IMR-90 (cell line): ENCODE results near the gene ING5. TPM values are rescaled to one million over a fixed set of nuclear protein-coding genes. Genes with fewer than 3 reads are reported as not detected.

ENCODE experiments used
- ATAC-seq: fragments of 200-7000 bp; cut with Tn5 transposase; 2 replicates; pipeline ENCODE4 v1.9.1; 2020; ENCODE audit warnings: low read depth, mild to moderate bottlenecking, moderate library complexity
- BruUV-seq: library from RNA; stranded (reverse); fragments of 400-500 nt; replicated peaks from 2 replicates; lab custom pipeline; 2021; lab: Mats Ljungman, UMichigan
- CTCF ChIA-PET: fragments of 300-600 bp; formaldehyde crosslinking; extraction: SDS; loops from one replicate; lab custom pipeline; 2021; ENCODE audit warnings: antibody characterized with exemption; lab: Yijun Ruan, JAX
- POLR2A ChIA-PET: fragments of 300-600 bp; sonication (Branson Sonifier 250); formaldehyde crosslinking; loops from one replicate; lab custom pipeline; 2022; ENCODE audit warnings: antibody characterized with exemption; ENCODE audit not compliant: unreplicated experiment; lab: Charles Lee
- DNase-seq: peaks from one replicate; pipeline ENCODE4 v3.0.0; 2013
- H2AFZ ChIP-seq: replicated peaks from 2 replicates; pipeline ENCODE3; 2013; ENCODE audit warnings: low read length, mild to moderate bottlenecking; ENCODE audit not compliant: poor library complexity
- H2AK5ac ChIP-seq: 2 replicates; pipeline ENCODE4 v1.6.1; 2013; ENCODE audit warnings: low read depth, low read length, inconsistent platforms
- H2AK9ac ChIP-seq: replicated peaks from 2 replicates; pipeline ENCODE3; 2013; ENCODE audit warnings: mild to moderate bottlenecking, low read depth, low read length, moderate library complexity; ENCODE audit not compliant: poor library complexity
- H2BK120ac ChIP-seq: 2 replicates; pipeline ENCODE4 v1.6.1; 2013; ENCODE audit warnings: low read depth, low read length, inconsistent platforms
- H2BK15ac ChIP-seq: 3 replicates; pipeline ENCODE4 v1.6.1; 2013; ENCODE audit warnings: low read depth, low read length, inconsistent platforms
- H2BK20ac ChIP-seq: 2 replicates; pipeline ENCODE4 v1.6.1; 2013; ENCODE audit warnings: low read depth, mild to moderate bottlenecking, inconsistent platforms, low read length, moderate library complexity
- H2BK5ac ChIP-seq: 2 replicates; pipeline ENCODE4 v1.6.1; 2013; ENCODE audit warnings: mild to moderate bottlenecking, low read depth, low read length, inconsistent platforms; ENCODE audit not compliant: poor library complexity, severe bottlenecking
- H3K14ac ChIP-seq: replicated peaks from 2 replicates; pipeline ENCODE4 v1.6.1; 2013; ENCODE audit warnings: low read depth, low read length, inconsistent platforms
- H3K18ac ChIP-seq: 2 replicates; pipeline ENCODE4 v1.6.1; 2013; ENCODE audit warnings: low read depth, low read length, control low read depth
- H3K23ac ChIP-seq: 2 replicates; pipeline ENCODE4 v1.6.1; 2013; ENCODE audit warnings: low read depth, low read length, inconsistent platforms
- H3K27ac ChIP-seq: 2 replicates; pipeline ENCODE4 v1.5.1; 2013; ENCODE audit warnings: mild to moderate bottlenecking, control low read depth, low read length; ENCODE audit not compliant: insufficient read depth
- H3K27me3 ChIP-seq: 2 replicates; pipeline ENCODE4 v1.6.1; 2013; ENCODE audit warnings: low read length; ENCODE audit not compliant: control insufficient read depth, insufficient read depth
- H3K36me3 ChIP-seq: 2 replicates; pipeline ENCODE4 v1.6.1; 2013; ENCODE audit warnings: low read length, mixed read lengths; ENCODE audit not compliant: control insufficient read depth, insufficient read depth
- H3K4ac ChIP-seq: 2 replicates; pipeline ENCODE4 v1.6.1; 2013; ENCODE audit warnings: low read depth, low read length, inconsistent platforms
- H3K4me1 ChIP-seq: 2 replicates; pipeline ENCODE4 v1.6.1; 2013; ENCODE audit warnings: low read length, mixed read lengths; ENCODE audit not compliant: control insufficient read depth, insufficient read depth
- H3K4me2 ChIP-seq: 2 replicates; pipeline ENCODE4 v1.6.1; 2013; ENCODE audit warnings: low read depth, mild to moderate bottlenecking, control low read depth, low read length, moderate library complexity
- H3K4me3 ChIP-seq: 2 replicates; pipeline ENCODE4 v1.5.1; 2013; ENCODE audit warnings: low read depth, mild to moderate bottlenecking, control low read depth, low read length, moderate library complexity; ENCODE audit not compliant: insufficient read depth
- H3K56ac ChIP-seq: 2 replicates; pipeline ENCODE4 v1.6.1; 2013; ENCODE audit warnings: low read length, inconsistent platforms; ENCODE audit not compliant: insufficient read depth; ENCODE audit errors: extremely low read depth
- H3K79me1 ChIP-seq, 2 experiments: 2 replicates each; pipeline ENCODE4 v1.6.1; 2013; ENCODE audit warnings: low read length in 2 of 2, inconsistent platforms in 1 of 2, low read depth in 1 of 2
- H3K9ac ChIP-seq: 2 replicates; pipeline ENCODE4 v1.6.1; 2013; ENCODE audit warnings: low read depth, low read length, control low read depth
- H3K9me1 ChIP-seq: 2 replicates; pipeline ENCODE4 v1.6.1; 2013; ENCODE audit warnings: low read length, inconsistent platforms; ENCODE audit not compliant: insufficient read depth
- H3K9me3 ChIP-seq: 2 replicates; pipeline ENCODE4 v1.6.1; 2013; ENCODE audit warnings: low read length; ENCODE audit not compliant: control insufficient read depth, insufficient read depth
- H4K20me1 ChIP-seq: 2 replicates; pipeline ENCODE4 v1.6.1; 2013; ENCODE audit warnings: low read length, inconsistent platforms; ENCODE audit not compliant: insufficient read depth
- H4K5ac ChIP-seq: 2 replicates; pipeline ENCODE4 v1.6.1; 2013; ENCODE audit warnings: mild to moderate bottlenecking, low read depth, low read length, control low read depth
- H4K8ac ChIP-seq, 2 experiments: 2 replicates each; pipeline ENCODE4 v1.6.1; 2013; ENCODE audit warnings: low read depth in 2 of 2, low read length in 2 of 2, control low read depth in 1 of 2, inconsistent platforms in 1 of 2
- H4K91ac ChIP-seq: 2 replicates; pipeline ENCODE4 v1.6.1; 2013; ENCODE audit warnings: low read depth, low read length, inconsistent platforms; ENCODE audit not compliant: insufficient read depth
- BHLHE40 ChIP-seq: fragments of 150-350 bp; IDR thresholded peaks from 2 replicates; pipeline ENCODE4 v1.6.1; 2016; ENCODE audit warnings: mild to moderate bottlenecking, low read depth, low read length
- CEBPB ChIP-seq: IDR thresholded peaks from 2 replicates; pipeline ENCODE4 v1.6.1; 2012; ENCODE audit warnings: low read depth, low read length, improper control_type of control experiment
- FOS ChIP-seq: fragments of 150-350 bp; IDR thresholded peaks from 2 replicates; pipeline ENCODE4 v1.6.1; 2016; ENCODE audit warnings: low read depth, low read length
- MAFK ChIP-seq: IDR thresholded peaks from 2 replicates; pipeline ENCODE4 v1.6.1; 2012; ENCODE audit warnings: low read depth, low read length, improper control_type of control experiment
- MAZ ChIP-seq: IDR thresholded peaks from 2 replicates; pipeline ENCODE4 v1.6.1; 2012; ENCODE audit warnings: low read depth, mild to moderate bottlenecking, low read length, improper control_type of control experiment, moderate library complexity, borderline replicate concordance
- MXI1 ChIP-seq: IDR thresholded peaks from 2 replicates; pipeline ENCODE4 v1.6.1; 2012; ENCODE audit warnings: low read depth, mild to moderate bottlenecking, low read length, moderate library complexity, borderline replicate concordance
- NFE2L2 ChIP-seq: fragments of 150-350 bp; IDR thresholded peaks from 2 replicates; pipeline ENCODE4 v1.6.1; 2016; ENCODE audit warnings: low read depth, mild to moderate bottlenecking, low read length
- POLR2A ChIP-seq: IDR thresholded peaks from 2 replicates; pipeline ENCODE4 v1.6.1; 2012; ENCODE audit warnings: mild to moderate bottlenecking, low read depth, low read length
- RAD21 ChIP-seq: IDR thresholded peaks from 2 replicates; pipeline ENCODE4 v1.6.1; 2012; ENCODE audit warnings: low read length, improper control_type of control experiment
- RCOR1 ChIP-seq: IDR thresholded peaks from 2 replicates; pipeline ENCODE4 v1.6.1; 2012; ENCODE audit warnings: mild to moderate bottlenecking, low read length, improper control_type of control experiment; ENCODE audit not compliant: insufficient replicate concordance
- RFX5 ChIP-seq: IDR thresholded peaks from 2 replicates; pipeline ENCODE4 v1.8.0; 2012; ENCODE audit warnings: low read depth, mild to moderate bottlenecking, low read length, moderate library complexity
- SMC3 ChIP-seq: fragments of 150-350 bp; IDR thresholded peaks from 2 replicates; pipeline ENCODE4 v1.6.1; 2016; ENCODE audit warnings: low read depth, mild to moderate bottlenecking, antibody characterized with exemption, low read length, moderate library complexity
- WGBS, 2 experiments: methylation state at CpG; one replicate each; pipeline versions ENCODE4 v1.1.5 to v1.1.7; 2013; ENCODE audit warnings: missing lambda C conversion rate in 2 of 2; ENCODE audit not compliant: insufficient read length in 1 of 2; ENCODE audit errors: extremely low coverage in 2 of 2; 5-methylcytosine and 5-hydroxymethylcytosine counted together
- dilution Hi-C: fragments of 300-500 bp; cut with HindIII; formaldehyde crosslinking; loops from one replicate; pipeline ENCODE4 v1.14.3; 2018; ENCODE audit warnings: low sequenced_read_pairs; ENCODE audit not compliant: unreplicated experiment
- in situ Hi-C: fragments of 300-500 bp; cut with MboI; formaldehyde crosslinking; loops from 3 replicates; pipeline ENCODE4 v1.14.3; 2019; ENCODE audit warnings: low sequenced_read_pairs, inconsistent platforms, mixed read lengths
- intact Hi-C: fragments of 100-400 bp; cut with micrococcal nuclease; formaldehyde crosslinking; loops from 2 replicates; pipeline ENCODE4 v1.10.0; 2022
- polyA plus RNA-seq, 3 experiments: library from polyadenylated mRNA; depleted of rRNA; stranded (reverse); fragments of >200 nt; gene quantifications; 2 replicates each; pipeline ENCODE4 v1.2.3, GENCODE V29; 2012; ENCODE audit warnings: low replicate concordance in 1 of 3
- total RNA-seq: library from RNA; depleted of rRNA; stranded (reverse); fragments of >200 nt; gene quantifications from 2 replicates; pipeline ENCODE4 v1.2.3, GENCODE V29; 2012
- TF ChIP-seq, protein P1 (sequence below): fragments of 150-350 bp; IDR thresholded peaks from 2 replicates; pipeline ENCODE4 v1.6.1; 2017; ENCODE audit warnings: mild to moderate bottlenecking, antibody characterized with exemption, low read length, low read depth
- TF ChIP-seq, protein P2 (sequence below): fragments of 150-350 bp; IDR thresholded peaks from 2 replicates; pipeline ENCODE4 v1.6.1; 2016; ENCODE audit warnings: low read depth, mild to moderate bottlenecking, low read length, moderate library complexity, borderline replicate concordance
- TF ChIP-seq, protein P3 (sequence below): conservative IDR thresholded peaks from 2 replicates; pipeline ENCODE4 v1.5.1; 2012; ENCODE audit warnings: mild to moderate bottlenecking, low read depth, low read length, improper control_type of control experiment

ING5 gene
- total and polyA plus RNA-seq, 2 of the 4 experiments (the other 2 are of a cell fraction): 36.1 to 38.9 TPM

DNA sequence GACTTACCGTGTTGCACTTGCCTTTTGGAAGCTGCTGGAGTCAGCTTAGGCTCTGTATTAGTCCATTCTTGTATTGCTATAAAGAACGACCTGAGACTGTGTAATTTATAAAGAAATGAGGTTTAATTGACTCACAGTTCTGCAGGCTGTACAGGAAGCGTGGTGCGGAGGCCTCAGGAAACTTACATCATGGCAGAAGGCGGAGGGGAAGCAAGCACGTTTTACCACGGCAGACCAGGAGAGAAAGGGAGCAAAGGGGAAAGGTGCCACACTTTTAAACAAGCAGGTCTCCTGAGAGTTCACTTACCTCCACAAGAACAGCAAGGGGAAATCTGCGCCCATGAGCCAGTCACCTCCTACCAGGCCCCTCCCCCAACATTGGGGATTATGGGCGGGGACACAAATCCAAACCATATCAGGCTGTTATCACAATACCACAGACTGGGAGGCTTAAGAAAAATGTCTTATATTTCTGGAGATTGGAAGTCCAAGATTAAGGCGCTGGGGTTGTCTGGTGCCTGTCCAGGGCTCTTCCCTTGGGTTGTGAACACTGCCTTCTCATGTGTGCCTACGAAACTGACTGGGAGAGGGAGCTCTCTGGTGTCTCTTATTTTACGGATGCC, 28.9 kb downstream of the ING5 start:
- CTCF ChIA-PET: no interaction called here
- WGBS, 2 experiments: 90% methylated on average over 2 of the region's 12 CpGs; no CpG with 5 or more reads in 1 of the 2 experiments
- TF ChIP-seq NFE2L2 (no peak), RAD21 (no peak), FOS (no peak), MAFK (no peak), RCOR1 (no peak), BHLHE40 (no peak), MXI1 (no peak), CEBPB (no peak), SMC3 (no peak), MAZ (no peak), POLR2A (no peak), RFX5 (no peak)
- TF ChIP-seq, protein P1, sequence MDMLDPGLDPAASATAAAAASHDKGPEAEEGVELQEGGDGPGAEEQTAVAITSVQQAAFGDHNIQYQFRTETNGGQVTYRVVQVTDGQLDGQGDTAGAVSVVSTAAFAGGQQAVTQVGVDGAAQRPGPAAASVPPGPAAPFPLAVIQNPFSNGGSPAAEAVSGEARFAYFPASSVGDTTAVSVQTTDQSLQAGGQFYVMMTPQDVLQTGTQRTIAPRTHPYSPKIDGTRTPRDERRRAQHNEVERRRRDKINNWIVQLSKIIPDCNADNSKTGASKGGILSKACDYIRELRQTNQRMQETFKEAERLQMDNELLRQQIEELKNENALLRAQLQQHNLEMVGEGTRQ: no peak
- TF ChIP-seq, protein P2, sequence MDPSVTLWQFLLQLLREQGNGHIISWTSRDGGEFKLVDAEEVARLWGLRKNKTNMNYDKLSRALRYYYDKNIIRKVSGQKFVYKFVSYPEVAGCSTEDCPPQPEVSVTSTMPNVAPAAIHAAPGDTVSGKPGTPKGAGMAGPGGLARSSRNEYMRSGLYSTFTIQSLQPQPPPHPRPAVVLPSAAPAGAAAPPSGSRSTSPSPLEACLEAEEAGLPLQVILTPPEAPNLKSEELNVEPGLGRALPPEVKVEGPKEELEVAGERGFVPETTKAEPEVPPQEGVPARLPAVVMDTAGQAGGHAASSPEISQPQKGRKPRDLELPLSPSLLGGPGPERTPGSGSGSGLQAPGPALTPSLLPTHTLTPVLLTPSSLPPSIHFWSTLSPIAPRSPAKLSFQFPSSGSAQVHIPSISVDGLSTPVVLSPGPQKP: no peak
- TF ChIP-seq, protein P3, sequence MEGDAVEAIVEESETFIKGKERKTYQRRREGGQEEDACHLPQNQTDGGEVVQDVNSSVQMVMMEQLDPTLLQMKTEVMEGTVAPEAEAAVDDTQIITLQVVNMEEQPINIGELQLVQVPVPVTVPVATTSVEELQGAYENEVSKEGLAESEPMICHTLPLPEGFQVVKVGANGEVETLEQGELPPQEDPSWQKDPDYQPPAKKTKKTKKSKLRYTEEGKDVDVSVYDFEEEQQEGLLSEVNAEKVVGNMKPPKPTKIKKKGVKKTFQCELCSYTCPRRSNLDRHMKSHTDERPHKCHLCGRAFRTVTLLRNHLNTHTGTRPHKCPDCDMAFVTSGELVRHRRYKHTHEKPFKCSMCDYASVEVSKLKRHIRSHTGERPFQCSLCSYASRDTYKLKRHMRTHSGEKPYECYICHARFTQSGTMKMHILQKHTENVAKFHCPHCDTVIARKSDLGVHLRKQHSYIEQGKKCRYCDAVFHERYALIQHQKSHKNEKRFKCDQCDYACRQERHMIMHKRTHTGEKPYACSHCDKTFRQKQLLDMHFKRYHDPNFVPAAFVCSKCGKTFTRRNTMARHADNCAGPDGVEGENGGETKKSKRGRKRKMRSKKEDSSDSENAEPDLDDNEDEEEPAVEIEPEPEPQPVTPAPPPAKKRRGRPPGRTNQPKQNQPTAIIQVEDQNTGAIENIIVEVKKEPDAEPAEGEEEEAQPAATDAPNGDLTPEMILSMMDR: no peak
- in situ Hi-C loops (no loop called here), intact Hi-C loops (no loop called here), dilution Hi-C loops (no loop called here)
- no peak overlapping the region for H3K14ac ChIP-seq
- H3K27ac ChIP-seq: no peak overlapping the region
- no peaks in the 10 kb centered on the region for H3K9me3 ChIP-seq
- peak overlapping the region; percentile 42 for H2AK9ac ChIP-seq
- no peak overlapping the region for H4K91ac ChIP-seq
- no peak overlapping the region for H3K56ac ChIP-seq
- H3K4me1 ChIP-seq: no peaks in the 10 kb centered on the region
- no peak overlapping the region for H2AK5ac ChIP-seq
- BruUV-seq: no TSS peak
- POLR2A ChIA-PET: no interaction called here
- no peaks in the 10 kb centered on the region for H3K27me3 ChIP-seq
- H3K4me2 ChIP-seq: no peak overlapping the region
- no peaks in the 10 kb centered on the region for H3K36me3 ChIP-seq
- H3K9ac ChIP-seq: no peak overlapping the region
- H4K20me1 ChIP-seq: peaks cover 6% of the 10 kb centered on the region; the same call in 1 of the 2 replicates
- H3K18ac ChIP-seq: no peak overlapping the region
- H4K5ac ChIP-seq: no peak overlapping the region
- no peak for DNase-seq
- no peak overlapping the region for H2BK20ac ChIP-seq
- H2BK15ac ChIP-seq: no peak overlapping the region
- H2AFZ ChIP-seq: peak overlapping the region; percentile 3
- no peak overlapping the region for H4K8ac ChIP-seq
- H3K23ac ChIP-seq: no peak overlapping the region
- H3K9me1 ChIP-seq: no peaks in the 10 kb centered on the region
- H2BK120ac ChIP-seq: no peak overlapping the region
- H3K4me3 ChIP-seq: no peak overlapping the region
- H3K4ac ChIP-seq: no peak overlapping the region
- H2BK5ac ChIP-seq: no peak overlapping the region
- peaks cover 0 to 12% of the 10 kb centered on the region in 2 experiments for H3K79me1 ChIP-seq
- ATAC-seq: no peak
